Lower lobe of right lung (tissue), 2 donors: ENCODE data around the gene CA11. TPM values are rescaled to one million over a fixed set of nuclear protein-coding genes. Genes with fewer than 3 reads are reported as not detected.

ENCODE experiments used
- ATAC-seq, 2 donors: fragments of 200-7000 bp; cut with Tn5 transposase; one replicate each; pipeline ENCODE4 v1.9.1; 2020 to 2022; ENCODE audit warnings: mild to moderate bottlenecking in 2 of 2, moderate library complexity in 2 of 2
- DNase-seq: peaks from one replicate; pipeline ENCODE4 v3.0.0-alpha.2; 2020
- H3K27ac ChIP-seq: fragments of 200-600 bp; one replicate; pipeline ENCODE4 v1.8.0; 2022
- H3K27me3 ChIP-seq: fragments of 200-600 bp; one replicate; pipeline ENCODE4 v1.8.0; 2022; ENCODE audit warnings: low read depth
- H3K36me3 ChIP-seq: fragments of 200-600 bp; one replicate; pipeline ENCODE4 v1.8.0; 2022; ENCODE audit warnings: mild to moderate bottlenecking
- H3K4me1 ChIP-seq: fragments of 200-600 bp; one replicate; pipeline ENCODE4 v1.8.0; 2022
- H3K4me3 ChIP-seq: fragments of 200-600 bp; one replicate; pipeline ENCODE4 v1.8.0; 2022; ENCODE audit warnings: mild to moderate bottlenecking
- H3K9me3 ChIP-seq: fragments of 200-600 bp; one replicate; pipeline ENCODE4 v1.8.0; 2022
- CTCF ChIP-seq: fragments of 200-600 bp; IDR thresholded peaks from one replicate; pipeline ENCODE4 v1.8.0; 2022; ENCODE audit warnings: antibody characterized with exemption, mild to moderate bottlenecking
- intact Hi-C: fragments of 100-400 bp; cut with DNase I; formaldehyde crosslinking; loops from one replicate; pipeline ENCODE4 v1.11.0; 2022
- total RNA-seq: library from RNA; stranded (reverse); fragmentation: NEBNext Ultra II Directional; extraction: Animal tissue kit (Norgen Biotek cat#: 25700); gene quantifications from one replicate; pipeline ENCODE4 v1.2.1, GENCODE V29; 2021
- donor health status: DM: no; HTN: yes; CAD: no; lungs with severe emphysema.

Gene CA11
- total RNA-seq, 1 donor from 2014 or later, result 7.8 TPM

GRCh38 chr19:48598996-48599700, 46.8 kb downstream of the CA11 start:
- Histone ChIP-seq H3K9me3 (no peaks in the 10 kb centered on the region), H3K4me3 (no peak overlapping the region), H3K27ac (no peak overlapping the region), H3K27me3 (no peaks in the 10 kb centered on the region), H3K4me1 (no peaks in the 10 kb centered on the region), H3K36me3 (no peaks in the 10 kb centered on the region)
- DNase-seq (no peak), ATAC-seq (no peak)
- intact Hi-C loops, result no loop called here
- TF ChIP-seq CTCF, result no peak

GRCh38 chr19:48596679-48597465, 49.1 kb downstream of the CA11 start:
- no peaks in the 10 kb centered on the region for H3K36me3 ChIP-seq
- H3K4me1 ChIP-seq, result no peaks in the 10 kb centered on the region
- DNase-seq, result no peak
- no peak for TF ChIP-seq CTCF
- no peak overlapping the region for H3K4me3 ChIP-seq
- H3K27me3 ChIP-seq, result no peaks in the 10 kb centered on the region
- intact Hi-C loops, result no loop called here
- H3K27ac ChIP-seq, result no peak overlapping the region
- no peaks in the 10 kb centered on the region for H3K9me3 ChIP-seq
- peak in 1 of 2 donors; percentile 9 for ATAC-seq

GRCh38 chr19:48596237-48596636, 49.8 kb downstream of the CA11 start:
- no peak for DNase-seq
- Histone ChIP-seq H3K9me3 (no peaks in the 10 kb centered on the region), H3K27me3 (no peaks in the 10 kb centered on the region), H3K4me3 (no peak overlapping the region), H3K4me1 (no peaks in the 10 kb centered on the region), H3K36me3 (no peaks in the 10 kb centered on the region), H3K27ac (no peak overlapping the region)
- intact Hi-C loops, result no loop called here
- TF ChIP-seq CTCF, result no peak
- no peak for ATAC-seq

GRCh38 chr19:48595833-48596232, 50.2 kb downstream of the CA11 start:
- no peak for TF ChIP-seq CTCF
- Histone ChIP-seq H3K4me1 (no peaks in the 10 kb centered on the region), H3K27me3 (no peaks in the 10 kb centered on the region), H3K36me3 (no peaks in the 10 kb centered on the region), H3K9me3 (no peaks in the 10 kb centered on the region), H3K4me3 (no peak overlapping the region), H3K27ac (no peak overlapping the region)
- DNase-seq (no peak), ATAC-seq (no peak)
- intact Hi-C loops, result no loop called here

- ATAC-seq (no peak), DNase-seq (no peak)
- no peaks in the 10 kb centered on the region for H3K9me3 ChIP-seq
- no peak overlapping the region for H3K27ac ChIP-seq
- H3K4me3 ChIP-seq, result no peak overlapping the region
- H3K36me3 ChIP-seq, result no peaks in the 10 kb centered on the region
- no peak for TF ChIP-seq CTCF
- no peaks in the 10 kb centered on the region for H3K27me3 ChIP-seq
- intact Hi-C loops, result no loop called here
- H3K4me1 ChIP-seq, result no peaks in the 10 kb centered on the region
These were observed 50.8 kb downstream of the CA11 start for GRCh38 chr19:48595171-48595570.
